Mucosa of rectum (tissue), 2 donors: ENCODE measurements around the gene RAB5IF.

Experiments used
- H3K27ac ChIP-seq, 2 donors: one replicate each; pipeline ENCODE4 v1.7.0; 2013; ENCODE audit warnings: inconsistent platforms in 2 of 2, low read depth in 2 of 2, low read length in 2 of 2
- H3K27me3 ChIP-seq, 2 donors: one replicate each; pipeline ENCODE4 v1.7.0; 2013; ENCODE audit warnings: low read length in 2 of 2; ENCODE audit not compliant: control insufficient read depth in 2 of 2, insufficient read depth in 2 of 2
- H3K36me3 ChIP-seq, 2 donors: one replicate each; pipeline ENCODE4 v1.7.0; 2013; ENCODE audit warnings: low read length in 2 of 2; ENCODE audit not compliant: control insufficient read depth in 2 of 2, insufficient read depth in 2 of 2
- H3K4me1 ChIP-seq, 2 donors: one replicate each; pipeline ENCODE4 v1.7.0; 2013; ENCODE audit warnings: low read length in 2 of 2, mild to moderate bottlenecking in 1 of 2; ENCODE audit not compliant: control insufficient read depth in 2 of 2, insufficient read depth in 2 of 2
- H3K4me3 ChIP-seq, 2 donors: one replicate each; pipeline ENCODE4 v1.7.0; 2013; ENCODE audit warnings: low read length in 2 of 2
- H3K9ac ChIP-seq, 2 donors: one replicate each; pipeline ENCODE4 v1.7.0; 2013; ENCODE audit warnings: low read length in 2 of 2, low read depth in 1 of 2, mild to moderate bottlenecking in 1 of 2
- H3K9me3 ChIP-seq, 2 donors: one replicate each; pipeline ENCODE4 v1.7.0; 2013; ENCODE audit warnings: low read length in 2 of 2; ENCODE audit not compliant: control insufficient read depth in 2 of 2
- donor health status: healthy.
- donor health status: Normal muscosa, but diverticular disease.

The RAB5IF gene

DNA sequence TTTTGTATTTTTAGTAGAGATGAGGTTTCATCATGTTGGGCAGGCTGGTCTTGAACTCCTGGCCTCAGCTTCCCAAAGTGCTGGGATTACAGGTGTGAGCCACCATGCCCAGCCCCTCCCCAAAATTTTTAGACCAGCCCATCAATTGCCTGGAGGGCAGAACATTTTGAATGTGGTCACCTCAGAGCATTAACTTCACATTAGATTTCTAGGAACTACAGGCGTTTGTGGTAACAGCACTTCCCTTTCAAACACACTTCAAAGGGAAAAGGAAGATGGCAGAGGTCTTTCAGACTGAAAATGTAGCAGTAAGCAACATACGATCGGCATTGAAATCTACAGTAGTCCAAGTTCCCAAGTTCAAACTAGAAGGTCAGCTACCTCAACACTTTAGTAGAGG lies 52.7 kb downstream of the RAB5IF start:
- Histone ChIP-seq H3K4me3 (no peak overlapping the region), H3K9ac (no peak overlapping the region), H3K36me3 (peaks cover 1 to 30% of the 10 kb centered on the region in 2 donors)

More for the DNA sequence above, 52.7 kb downstream of the RAB5IF start:
- H3K27ac ChIP-seq = no peak overlapping the region
- no peaks in the 10 kb centered on the region for H3K4me1 ChIP-seq
- no peaks in the 10 kb centered on the region for H3K27me3 ChIP-seq
- no peaks in the 10 kb centered on the region for H3K9me3 ChIP-seq
